Astrocyte (in vitro differentiated cells and primary cell): Measurements from ENCODE around the gene PHC1.

Experiments
- EZH2 ChIP-seq: IDR thresholded peaks from 2 replicates; pipeline ENCODE4 v1.6.1; 2012; ENCODE audit warnings: mild to moderate bottlenecking, low read length, inconsistent platforms; ENCODE audit not compliant: insufficient read depth
- TF ChIP-seq, protein P1 (sequence below): IDR thresholded peaks from 2 replicates; pipeline ENCODE4 v1.5.1; 2011; ENCODE audit warnings: low read depth, mild to moderate bottlenecking, inconsistent platforms, low read length, moderate library complexity; ENCODE audit not compliant: insufficient read depth

DNA sequence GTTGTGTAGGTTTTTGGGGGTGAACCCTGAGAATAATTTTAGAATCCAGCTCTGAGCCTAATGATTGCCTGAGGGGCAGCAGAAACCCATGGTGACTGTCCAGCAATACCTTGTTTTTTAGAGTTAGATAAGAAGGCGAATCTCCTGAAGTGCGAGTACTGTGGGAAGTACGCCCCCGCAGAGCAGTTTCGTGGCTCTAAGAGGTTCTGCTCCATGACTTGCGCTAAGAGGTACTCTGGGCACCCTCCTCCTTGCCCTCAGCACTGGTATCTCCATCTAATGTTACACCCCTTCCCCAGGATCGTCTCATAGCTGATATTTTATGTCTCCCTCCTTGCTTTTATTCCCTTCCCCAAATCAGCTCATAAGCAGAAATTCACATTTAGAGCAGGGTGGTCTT lies 22.4 kb downstream of the PHC1 start:
- TF ChIP-seq, protein P1, sequence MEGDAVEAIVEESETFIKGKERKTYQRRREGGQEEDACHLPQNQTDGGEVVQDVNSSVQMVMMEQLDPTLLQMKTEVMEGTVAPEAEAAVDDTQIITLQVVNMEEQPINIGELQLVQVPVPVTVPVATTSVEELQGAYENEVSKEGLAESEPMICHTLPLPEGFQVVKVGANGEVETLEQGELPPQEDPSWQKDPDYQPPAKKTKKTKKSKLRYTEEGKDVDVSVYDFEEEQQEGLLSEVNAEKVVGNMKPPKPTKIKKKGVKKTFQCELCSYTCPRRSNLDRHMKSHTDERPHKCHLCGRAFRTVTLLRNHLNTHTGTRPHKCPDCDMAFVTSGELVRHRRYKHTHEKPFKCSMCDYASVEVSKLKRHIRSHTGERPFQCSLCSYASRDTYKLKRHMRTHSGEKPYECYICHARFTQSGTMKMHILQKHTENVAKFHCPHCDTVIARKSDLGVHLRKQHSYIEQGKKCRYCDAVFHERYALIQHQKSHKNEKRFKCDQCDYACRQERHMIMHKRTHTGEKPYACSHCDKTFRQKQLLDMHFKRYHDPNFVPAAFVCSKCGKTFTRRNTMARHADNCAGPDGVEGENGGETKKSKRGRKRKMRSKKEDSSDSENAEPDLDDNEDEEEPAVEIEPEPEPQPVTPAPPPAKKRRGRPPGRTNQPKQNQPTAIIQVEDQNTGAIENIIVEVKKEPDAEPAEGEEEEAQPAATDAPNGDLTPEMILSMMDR: no peak
- TF ChIP-seq EZH2: no peak
